GM06990 (cell line): Measurements from ENCODE around the gene ARHGEF10L.

Source experiments
- DNase-seq: peaks from one replicate; pipeline ENCODE4 v3.0.0-alpha.2; 2011; ENCODE audit not compliant: insufficient read length; ENCODE audit errors: extremely low read depth
- H3K27me3 ChIP-seq: replicated peaks from 2 replicates; pipeline ENCODE4 v1.6.0; 2011; ENCODE audit warnings: low read length; ENCODE audit not compliant: control insufficient read depth, insufficient read depth
- H3K36me3 ChIP-seq: 2 replicates; pipeline ENCODE4 v1.5.1; 2011; ENCODE audit warnings: low read length; ENCODE audit not compliant: control insufficient read depth, insufficient read depth
- H3K4me3 ChIP-seq: replicated peaks from 2 replicates; pipeline ENCODE4 v1.5.1; 2011; ENCODE audit warnings: low read depth, mild to moderate bottlenecking, control low read depth, low read length
- TF ChIP-seq, protein P1 (sequence below): IDR thresholded peaks from 2 replicates; pipeline ENCODE4 v1.5.1; 2011; ENCODE audit warnings: low read length, control low read depth, mild to moderate bottlenecking, inconsistent platforms; ENCODE audit not compliant: insufficient read depth, poor library complexity, severe bottlenecking

The ARHGEF10L gene

GRCh38 chr1:17576519-17576853 lies 37.0 kb downstream of the ARHGEF10L start:
- Histone ChIP-seq H3K27me3 (no peaks in the 10 kb centered on the region; the same call in 1 of the 2 replicates), H3K36me3 (no peaks in the 10 kb centered on the region), H3K4me3 (no peak overlapping the region)
- TF ChIP-seq, protein P1, sequence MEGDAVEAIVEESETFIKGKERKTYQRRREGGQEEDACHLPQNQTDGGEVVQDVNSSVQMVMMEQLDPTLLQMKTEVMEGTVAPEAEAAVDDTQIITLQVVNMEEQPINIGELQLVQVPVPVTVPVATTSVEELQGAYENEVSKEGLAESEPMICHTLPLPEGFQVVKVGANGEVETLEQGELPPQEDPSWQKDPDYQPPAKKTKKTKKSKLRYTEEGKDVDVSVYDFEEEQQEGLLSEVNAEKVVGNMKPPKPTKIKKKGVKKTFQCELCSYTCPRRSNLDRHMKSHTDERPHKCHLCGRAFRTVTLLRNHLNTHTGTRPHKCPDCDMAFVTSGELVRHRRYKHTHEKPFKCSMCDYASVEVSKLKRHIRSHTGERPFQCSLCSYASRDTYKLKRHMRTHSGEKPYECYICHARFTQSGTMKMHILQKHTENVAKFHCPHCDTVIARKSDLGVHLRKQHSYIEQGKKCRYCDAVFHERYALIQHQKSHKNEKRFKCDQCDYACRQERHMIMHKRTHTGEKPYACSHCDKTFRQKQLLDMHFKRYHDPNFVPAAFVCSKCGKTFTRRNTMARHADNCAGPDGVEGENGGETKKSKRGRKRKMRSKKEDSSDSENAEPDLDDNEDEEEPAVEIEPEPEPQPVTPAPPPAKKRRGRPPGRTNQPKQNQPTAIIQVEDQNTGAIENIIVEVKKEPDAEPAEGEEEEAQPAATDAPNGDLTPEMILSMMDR = no peak
- DNase-seq = no peak

DNA sequence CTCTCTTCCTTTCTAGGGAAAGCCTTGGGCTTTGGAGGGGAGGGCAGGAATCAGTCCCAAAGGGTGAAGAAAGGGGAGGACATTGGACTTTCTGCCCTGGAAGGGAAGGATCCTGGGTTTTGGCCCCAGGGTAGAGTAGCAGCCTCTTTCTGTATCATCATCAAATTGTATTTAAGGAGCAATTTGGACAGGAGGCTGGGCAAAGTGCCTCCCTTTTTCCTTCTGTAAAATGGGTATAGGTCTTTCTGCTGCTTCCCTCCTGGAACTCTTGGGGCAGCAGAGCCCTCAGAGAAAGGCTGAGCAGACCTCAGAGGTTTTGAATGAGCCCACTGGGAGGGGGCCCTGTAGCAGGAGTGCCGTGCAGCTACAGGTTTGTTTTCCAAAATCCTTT lies 38.4 kb downstream of the ARHGEF10L start:
- TF ChIP-seq, protein P1 = no peak
- no peaks in the 10 kb centered on the region; the same call in 1 of the 2 replicates for H3K27me3 ChIP-seq
- DNase-seq = no peak
- no peaks in the 10 kb centered on the region for H3K36me3 ChIP-seq
- H3K4me3 ChIP-seq = no peak overlapping the region

DNA sequence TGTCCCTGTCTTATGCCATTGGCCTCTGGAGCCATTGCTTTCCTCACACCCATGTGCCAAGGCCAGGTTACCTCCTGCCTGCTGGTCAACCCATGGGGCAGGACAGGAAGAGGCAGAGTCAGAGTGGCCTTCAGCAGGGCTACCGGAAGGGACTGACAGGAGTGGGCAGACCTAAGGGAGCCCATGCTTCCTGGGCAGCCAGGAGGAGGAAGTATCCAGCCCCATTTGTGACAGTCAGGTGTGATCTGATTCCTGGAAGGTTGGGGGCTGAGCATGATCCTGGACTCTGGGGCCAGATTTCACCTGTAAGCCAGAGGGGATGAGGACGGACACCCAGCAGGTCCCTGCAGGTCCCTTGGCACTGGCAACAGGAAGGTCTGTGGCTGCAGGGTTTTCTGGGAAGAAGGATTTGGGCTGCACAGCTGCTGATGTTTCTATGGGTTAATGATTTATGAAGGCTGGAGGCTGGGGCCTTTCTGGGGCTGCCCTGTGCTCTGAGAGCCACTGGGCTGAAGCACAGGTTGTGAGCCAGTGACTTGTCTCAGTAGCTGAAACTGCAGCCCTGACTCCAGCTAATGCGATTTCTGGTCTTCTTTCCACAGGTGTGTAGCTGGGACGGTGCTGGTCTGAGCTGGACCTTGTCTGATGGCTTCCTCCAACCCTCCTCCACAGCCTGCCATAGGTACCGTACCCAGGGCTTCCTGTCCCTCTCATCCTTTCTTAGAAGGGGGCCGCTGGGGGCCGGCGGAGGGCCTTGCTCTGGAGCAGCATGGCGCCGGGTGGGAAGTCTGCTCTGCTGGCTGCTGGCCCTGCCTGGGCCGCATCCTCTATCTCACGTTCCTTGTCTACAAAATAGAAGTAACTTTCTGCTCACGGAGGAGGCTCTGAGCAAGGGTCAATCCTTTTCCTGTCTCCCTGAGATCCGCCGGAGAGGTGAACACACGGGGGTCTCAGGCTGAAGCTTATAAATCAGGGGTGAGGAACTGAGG lies 40.7 kb downstream of the ARHGEF10L start:
- H3K36me3 ChIP-seq = no peaks in the 10 kb centered on the region
- no peak for DNase-seq
- TF ChIP-seq, protein P1 = no peak
- no peak overlapping the region for H3K4me3 ChIP-seq
- peaks cover 1% of the 10 kb centered on the region; the same call in 1 of the 2 replicates for H3K27me3 ChIP-seq

- no peak for DNase-seq
- Histone ChIP-seq H3K36me3 (no peaks in the 10 kb centered on the region), H3K4me3 (no peak overlapping the region), H3K27me3 (peaks cover 1% of the 10 kb centered on the region; the same call in 1 of the 2 replicates)
- TF ChIP-seq, protein P1 = no peak
Measured at GRCh38 chr1:17581389-17582123, 42.1 kb downstream of the ARHGEF10L start.

- DNase-seq = no peak
- Histone ChIP-seq H3K4me3 (no peak overlapping the region), H3K36me3 (no peaks in the 10 kb centered on the region), H3K27me3 (peaks cover 3% of the 10 kb centered on the region; the same call in 1 of the 2 replicates)
- TF ChIP-seq, protein P1 = no peak
Measured at GRCh38 chr1:17582124-17582774, 42.8 kb downstream of the ARHGEF10L start.
